GM19395 (cell line): ENCODE results near the gene RTBDN.

Experiments used
- ATAC-seq: cut with Tn5 transposase; IDR thresholded peaks from one replicate; pipeline ENCODE4 v1.9.1; 2021; ENCODE audit warnings: mild to moderate bottlenecking, moderate library complexity; ENCODE audit not compliant: unreplicated experiment

Gene RTBDN

GRCh38 chr19:12834566-12834943 is at the start of gene RTBDN:
Gene RTBDN, minus strand, starts transcription at chr19:12834579. Its CDS starts 4,600 bp downstream, at chr19:12829979.
- ATAC-seq: no peak

DNA sequence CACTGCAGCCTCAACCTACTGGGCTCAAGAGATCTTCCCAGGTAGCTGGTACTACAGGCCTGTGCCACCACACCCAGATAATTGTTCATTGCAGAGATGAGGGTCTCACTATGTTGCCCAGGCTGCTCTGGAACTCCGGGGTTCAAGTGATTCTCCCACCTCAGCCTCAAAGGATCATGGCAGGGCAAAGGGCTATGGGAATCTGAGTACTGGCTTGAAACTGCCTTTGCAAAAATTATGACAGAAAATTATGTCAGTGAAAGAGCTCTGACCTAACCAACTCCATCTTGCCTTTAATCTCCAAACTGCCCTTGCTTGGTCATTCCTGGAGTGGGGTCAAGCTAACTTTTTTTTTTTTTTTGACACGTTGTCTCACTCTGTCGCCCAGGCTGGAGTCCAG is 48.2 kb upstream of the RTBDN start:
- no peak for ATAC-seq

DNA sequence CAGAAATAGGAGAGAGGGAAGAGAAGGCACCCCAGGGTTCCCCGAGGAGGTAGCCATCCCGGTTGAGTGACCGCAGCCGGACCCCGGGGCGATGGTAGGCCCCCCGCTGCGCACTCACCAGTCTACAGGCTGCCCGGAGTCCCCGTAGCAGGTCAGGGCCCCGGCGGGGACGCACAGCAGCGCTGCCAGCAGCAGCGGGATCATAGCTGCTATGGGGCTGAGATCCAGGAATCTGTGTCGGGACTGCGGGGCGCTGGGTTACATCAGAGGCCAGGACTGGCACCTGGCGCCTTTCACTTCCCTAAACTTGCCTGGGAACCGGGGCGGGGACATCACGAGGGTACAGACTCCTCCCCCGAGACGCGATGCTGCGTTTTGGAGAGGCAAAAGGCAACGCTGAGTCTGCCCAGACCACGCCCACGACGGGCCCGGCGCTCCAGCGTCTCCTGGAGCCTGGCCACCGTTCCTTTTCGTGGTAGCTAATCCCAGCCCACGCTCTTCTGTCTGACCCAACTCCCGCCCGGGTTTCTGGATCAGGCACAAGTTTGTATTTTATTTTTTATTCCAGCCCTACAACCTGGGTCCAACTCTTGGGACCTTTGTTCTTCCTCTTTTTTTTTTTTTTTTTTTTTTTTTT is 46.9 kb upstream of the RTBDN start, which contains the start of gene DNASE2:
DNASE2 (minus strand) TSS at position 278 of the 637 bp plus-strand sequence; CDS start at position 204, 74 bp downstream.
- peak; percentile 83 for ATAC-seq

DNA sequence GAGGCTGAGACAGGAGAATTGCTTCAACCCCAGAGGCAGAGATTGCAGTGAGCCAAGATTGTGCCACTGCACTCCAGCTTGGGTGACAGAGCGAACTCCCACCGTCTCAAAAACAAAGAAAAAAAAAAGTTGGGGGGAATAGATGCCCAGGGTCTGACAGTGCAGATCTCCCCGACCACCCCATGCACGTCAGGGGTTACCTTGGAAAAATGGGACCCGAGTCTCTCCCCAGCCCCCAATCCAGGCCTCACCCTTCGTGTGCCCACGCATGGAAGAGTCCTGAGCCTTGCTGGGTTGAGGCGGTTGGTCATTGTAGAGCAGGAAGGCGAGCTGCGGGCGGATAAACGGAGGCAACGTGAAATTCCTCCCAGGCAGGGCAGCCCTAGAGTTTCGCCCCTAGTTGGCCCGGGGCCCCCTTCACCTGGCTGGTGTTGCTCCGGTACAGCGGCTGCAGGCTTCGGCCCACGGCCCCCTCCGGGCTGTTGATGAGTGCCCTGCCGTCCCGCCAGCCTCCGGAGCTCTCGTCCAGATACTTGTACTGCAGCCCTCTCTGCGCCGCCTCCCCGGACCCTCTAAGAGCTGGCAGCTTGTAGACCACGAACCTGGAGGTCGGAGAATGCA is 46.3 kb upstream of the RTBDN start:
- ATAC-seq: peak; percentile 16

- no peak for ATAC-seq
Observed at GRCh38 chr19:12875086-12875485, 40.7 kb upstream of the RTBDN start.

DNA sequence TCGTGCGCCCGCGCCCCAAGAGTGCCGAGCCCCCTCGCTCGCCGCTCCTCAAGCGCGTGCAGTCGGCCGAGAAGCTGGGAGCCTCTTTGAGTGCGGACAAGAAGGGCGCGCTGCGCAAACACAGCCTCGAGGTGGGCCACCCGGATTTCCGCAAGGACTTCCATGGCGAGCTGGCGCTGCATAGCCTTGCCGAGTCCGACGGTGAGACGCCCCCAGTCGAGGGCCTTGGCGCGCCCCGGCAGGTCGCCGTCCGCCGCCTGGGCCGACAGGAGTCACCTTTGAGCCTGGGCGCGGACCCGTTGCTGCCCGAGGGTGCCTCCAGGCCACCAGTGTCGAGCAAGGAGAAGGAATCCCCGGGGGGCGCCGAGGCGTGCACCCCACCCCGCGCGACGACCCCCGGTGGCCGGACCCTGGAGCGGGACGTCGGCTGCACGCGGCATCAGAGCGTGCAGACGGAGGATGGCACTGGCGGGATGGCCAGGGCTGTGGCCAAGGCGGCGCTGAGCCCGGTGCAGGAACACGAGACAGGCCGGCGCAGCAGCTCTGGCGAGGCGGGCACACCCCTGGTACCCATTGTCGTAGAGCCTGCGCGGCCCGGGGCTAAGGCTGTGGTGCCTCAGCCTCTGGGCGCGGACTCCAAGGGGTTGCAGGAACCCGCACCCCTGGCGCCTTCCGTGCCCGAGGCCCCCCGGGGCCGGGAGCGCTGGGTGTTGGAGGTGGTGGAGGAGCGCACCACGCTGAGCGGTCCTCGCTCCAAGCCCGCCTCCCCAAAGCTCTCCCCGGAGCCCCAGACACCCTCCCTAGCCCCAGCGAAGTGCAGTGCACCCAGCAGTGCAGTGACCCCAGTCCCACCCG is 39.7 kb upstream of the RTBDN start:
- ATAC-seq: no peak

DNA sequence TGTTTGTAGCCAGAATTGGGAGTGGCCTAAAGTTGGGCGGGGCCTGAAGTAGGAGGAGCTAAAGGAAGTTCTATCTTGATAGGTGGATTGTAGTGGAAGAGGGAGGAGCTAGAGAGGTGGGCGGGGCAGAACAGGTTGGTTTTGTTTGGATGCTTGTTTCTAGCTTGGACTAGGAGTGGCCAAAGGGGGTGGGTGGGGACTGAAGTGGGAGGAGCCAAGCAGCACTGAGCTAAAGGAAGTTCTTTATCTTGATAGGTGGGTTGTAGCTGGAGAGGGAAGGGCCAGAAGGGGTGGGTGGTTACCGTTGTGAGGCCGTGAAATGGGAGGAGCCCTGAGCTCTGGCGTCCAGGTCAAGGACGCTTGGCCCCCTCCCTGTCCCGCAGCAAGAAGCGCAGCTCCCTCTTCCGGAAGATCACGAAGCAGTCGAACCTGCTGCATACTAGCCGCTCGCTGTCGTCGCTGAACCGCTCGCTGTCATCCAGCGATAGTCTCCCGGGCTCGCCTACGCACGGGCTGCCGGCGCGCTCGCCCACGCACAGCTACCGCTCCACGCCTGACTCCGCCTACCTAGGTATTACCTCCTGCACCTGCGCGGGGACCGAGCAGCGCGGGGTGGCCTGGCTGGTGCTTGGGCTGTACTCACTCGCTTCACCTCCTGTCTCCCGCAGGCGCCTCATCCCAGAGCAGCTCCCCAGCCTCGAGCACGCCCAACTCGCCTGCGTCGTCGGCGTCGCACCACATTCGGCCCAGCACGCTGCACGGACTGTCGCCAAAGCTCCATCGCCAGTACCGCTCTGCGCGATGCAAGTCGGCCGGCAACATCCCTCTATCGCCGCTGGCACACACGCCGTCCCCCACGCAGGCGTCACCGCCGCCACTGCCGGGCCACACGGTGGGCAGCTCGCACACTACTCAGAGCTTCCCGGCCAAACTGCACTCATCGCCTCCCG is 38.8 kb upstream of the RTBDN start:
- no peak for ATAC-seq

DNA sequence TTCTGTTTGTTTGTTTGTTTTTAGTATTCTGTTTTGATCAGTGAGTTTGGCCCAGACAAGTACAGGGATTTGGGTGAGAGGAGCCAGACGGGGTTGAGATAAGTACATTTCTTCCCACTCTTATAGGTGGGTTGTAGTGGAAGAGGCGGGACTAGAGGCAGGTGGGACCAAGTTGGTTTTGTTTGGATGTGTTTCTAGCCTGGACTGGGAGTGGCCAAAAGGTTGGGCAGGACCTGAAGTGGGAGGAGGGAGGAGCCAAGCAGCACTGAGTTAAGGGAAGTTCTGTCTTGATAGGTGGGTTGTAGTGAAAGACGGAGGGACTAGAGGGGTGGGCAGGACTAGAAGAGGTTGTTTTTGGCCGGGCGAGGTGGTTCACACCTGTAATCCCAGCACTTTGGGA is 37.9 kb upstream of the RTBDN start:
- ATAC-seq: no peak

DNA sequence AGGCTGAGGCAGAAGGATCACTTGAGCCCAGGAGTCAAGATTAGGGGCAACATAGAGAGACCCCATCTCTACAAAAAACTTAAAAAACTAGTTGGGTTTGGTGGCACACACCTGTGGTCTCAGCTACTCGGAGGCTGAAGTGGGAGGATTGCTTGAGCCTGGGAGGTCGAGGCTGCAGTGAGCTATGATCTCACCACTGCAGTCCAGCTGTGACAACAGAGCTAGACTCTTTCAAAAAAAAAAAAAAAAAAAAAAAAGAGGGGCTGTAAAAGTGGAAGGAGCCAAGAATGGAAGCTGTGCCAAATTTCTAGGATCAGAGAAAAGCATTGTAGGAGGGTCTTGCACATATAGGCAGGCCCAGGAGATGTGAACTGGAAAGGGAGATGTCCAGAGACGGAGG is 37.3 kb upstream of the RTBDN start:
- no peak for ATAC-seq

- no peak for ATAC-seq
Observed at GRCh38 chr19:12868540-12869112, 34.2 kb upstream of the RTBDN start.

DNA sequence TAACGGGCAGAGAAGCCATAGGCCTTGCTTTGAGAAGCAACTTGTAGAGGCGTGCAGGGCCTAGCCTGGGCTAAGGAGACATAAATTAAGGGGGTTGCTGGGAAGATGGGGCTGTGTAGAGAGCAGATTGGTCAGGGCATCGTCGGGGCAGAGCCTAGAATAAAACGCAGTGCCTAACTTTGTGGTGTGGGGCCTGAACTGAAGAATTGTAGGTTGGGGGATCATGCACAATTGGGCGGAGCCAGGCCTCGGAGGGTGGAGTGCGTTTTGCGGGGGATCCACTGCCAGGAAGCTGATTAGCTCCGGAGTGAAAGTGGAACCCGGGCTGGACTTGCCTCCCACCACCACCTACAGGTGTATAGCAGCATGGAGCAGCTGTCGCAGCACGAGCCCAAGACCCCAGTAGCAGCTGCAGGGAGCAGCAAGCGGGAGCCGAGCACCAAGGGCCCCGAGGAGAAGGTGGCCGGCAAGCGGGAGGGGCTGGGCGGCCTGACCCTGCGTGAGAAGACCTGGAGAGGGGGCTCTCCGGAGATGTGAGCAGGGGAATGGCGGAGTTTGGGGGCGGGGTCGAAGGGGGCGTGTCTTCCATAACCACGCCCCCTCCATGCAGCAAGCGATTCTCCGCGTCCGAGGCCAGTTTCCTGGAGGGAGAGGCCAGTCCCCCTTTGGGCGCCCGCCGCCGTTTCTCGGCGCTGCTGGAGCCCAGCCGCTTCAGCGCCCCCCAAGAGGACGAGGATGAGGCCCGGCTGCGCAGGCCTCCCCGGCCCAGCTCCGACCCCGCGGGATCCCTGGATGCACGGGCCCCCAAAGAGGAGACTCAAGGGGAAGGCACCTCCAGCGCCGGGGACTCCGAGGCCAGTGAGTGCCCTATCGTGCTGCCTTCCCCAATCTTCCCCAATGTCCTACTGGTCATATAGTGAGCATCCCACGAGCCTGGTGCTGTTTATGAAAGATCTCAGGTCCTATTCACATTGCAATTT is 33.0 kb upstream of the RTBDN start:
- peak; percentile 57 for ATAC-seq

- ATAC-seq: no peak
Observed at GRCh38 chr19:12866416-12867119, 32.2 kb upstream of the RTBDN start.

DNA sequence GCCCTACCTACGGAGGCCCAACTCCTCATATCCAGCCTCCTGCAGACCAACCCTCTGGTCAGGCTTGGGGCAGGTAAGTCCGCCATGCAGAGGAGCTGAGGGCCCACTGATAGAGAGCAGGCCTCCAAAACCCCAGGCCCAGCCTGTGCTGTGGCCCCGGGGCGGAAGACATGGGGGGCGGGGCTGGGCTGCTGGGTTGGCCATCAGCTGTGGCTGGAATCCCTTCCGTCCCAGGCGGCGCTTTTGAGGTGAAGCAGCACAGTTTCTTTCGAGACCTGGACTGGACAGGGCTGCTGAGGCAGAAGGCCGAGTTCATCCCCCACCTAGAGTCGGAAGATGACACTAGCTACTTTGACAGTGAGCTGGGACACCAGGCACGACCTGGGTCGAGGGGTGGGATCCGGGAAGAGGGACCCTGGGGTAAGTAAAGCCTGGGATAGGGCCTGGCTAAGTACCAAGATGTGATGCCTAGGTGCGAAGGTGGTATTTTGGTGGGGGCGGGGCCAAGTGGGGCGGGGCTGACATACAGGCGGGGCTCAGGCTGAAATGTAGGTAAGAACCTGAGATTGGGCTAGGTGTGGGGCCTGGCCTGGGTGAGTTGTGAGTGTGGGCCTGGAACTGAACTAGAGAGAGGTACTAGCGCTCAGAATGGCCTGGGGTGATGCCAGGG is 31.5 kb upstream of the RTBDN start:
- ATAC-seq: no peak

GRCh38 chr19:12864721-12865715 is 30.6 kb upstream of the RTBDN start:
- ATAC-seq: no peak

DNA sequence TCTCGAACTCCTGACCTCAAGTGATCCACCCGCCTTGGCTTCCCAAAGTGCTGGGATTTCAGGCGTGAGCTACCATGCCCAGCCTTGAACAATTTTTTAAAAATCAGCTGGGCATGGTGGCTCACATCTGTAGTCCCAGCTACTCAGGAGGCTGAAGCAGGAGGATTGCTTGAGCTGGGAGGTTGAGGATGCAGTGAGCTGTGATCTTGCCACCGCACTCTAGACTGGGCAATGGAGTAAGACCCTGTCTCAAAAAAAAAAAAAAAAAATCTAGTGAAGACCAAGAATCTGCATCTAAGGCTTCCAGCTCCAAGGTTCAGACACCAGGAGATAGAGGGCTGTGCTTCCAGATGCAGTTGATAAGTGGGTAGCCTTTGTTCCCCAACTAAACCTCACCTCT is 29.8 kb upstream of the RTBDN start:
- no peak for ATAC-seq

GRCh38 chr19:12859546-12859945 is 25.2 kb upstream of the RTBDN start:
- ATAC-seq: no peak
